Endothelial cell (in vitro differentiated cells): ENCODE measurements around the gene MANF. TPM values are rescaled to one million over a fixed set of nuclear protein-coding genes. Genes with fewer than 3 reads are reported as not detected.

ENCODE experiments used
- DNase-seq: peaks from one replicate; pipeline ENCODE4 v3.0.0; 2021; ENCODE audit warnings: low spot score
- H3K27ac Mint-ChIP-seq: one replicate; pipeline ENCODE4 v1.8.0; 2021; ENCODE audit warnings: mixed read lengths, inconsistent platforms; ENCODE audit not compliant: unreplicated experiment
- H3K27me3 Mint-ChIP-seq: one replicate; pipeline ENCODE4 v1.8.0; 2021; ENCODE audit warnings: mild to moderate bottlenecking, moderate library complexity, mixed read lengths, inconsistent platforms; ENCODE audit not compliant: unreplicated experiment
- H3K36me3 Mint-ChIP-seq: one replicate; pipeline ENCODE4 v1.8.0; 2021; ENCODE audit warnings: mild to moderate bottlenecking, low read depth, mixed read lengths, inconsistent platforms; ENCODE audit not compliant: unreplicated experiment
- H3K4me1 Mint-ChIP-seq: one replicate; pipeline ENCODE4 v1.8.0; 2021; ENCODE audit warnings: mild to moderate bottlenecking, mixed read lengths, inconsistent platforms; ENCODE audit not compliant: unreplicated experiment
- H3K4me3 Mint-ChIP-seq: one replicate; pipeline ENCODE4 v1.8.0; 2021; ENCODE audit warnings: mild to moderate bottlenecking, mixed read lengths, inconsistent platforms; ENCODE audit not compliant: unreplicated experiment
- H3K9me3 Mint-ChIP-seq: one replicate; pipeline ENCODE4 v1.8.0; 2021; ENCODE audit warnings: mixed read lengths, inconsistent platforms; ENCODE audit not compliant: unreplicated experiment
- total RNA-seq: library from RNA; stranded (reverse); fragmentation: NEBNext Ultra II Directional; extraction: Animal tissue kit (Norgen Biotek cat#: 25700); gene quantifications from one replicate; pipeline ENCODE4 v1.2.1, GENCODE V29; 2021; ENCODE audit not compliant: unreplicated experiment
- TF ChIP-seq, protein P1 (sequence below): fragments of 200-600 bp; sonication (generic); IDR thresholded peaks from one replicate; pipeline ENCODE4 v1.5.0; 2021; ENCODE audit warnings: antibody characterized with exemption; ENCODE audit not compliant: unreplicated experiment

The MANF gene
- total RNA-seq, 1 donor from 2014 or later: 131 TPM

DNA sequence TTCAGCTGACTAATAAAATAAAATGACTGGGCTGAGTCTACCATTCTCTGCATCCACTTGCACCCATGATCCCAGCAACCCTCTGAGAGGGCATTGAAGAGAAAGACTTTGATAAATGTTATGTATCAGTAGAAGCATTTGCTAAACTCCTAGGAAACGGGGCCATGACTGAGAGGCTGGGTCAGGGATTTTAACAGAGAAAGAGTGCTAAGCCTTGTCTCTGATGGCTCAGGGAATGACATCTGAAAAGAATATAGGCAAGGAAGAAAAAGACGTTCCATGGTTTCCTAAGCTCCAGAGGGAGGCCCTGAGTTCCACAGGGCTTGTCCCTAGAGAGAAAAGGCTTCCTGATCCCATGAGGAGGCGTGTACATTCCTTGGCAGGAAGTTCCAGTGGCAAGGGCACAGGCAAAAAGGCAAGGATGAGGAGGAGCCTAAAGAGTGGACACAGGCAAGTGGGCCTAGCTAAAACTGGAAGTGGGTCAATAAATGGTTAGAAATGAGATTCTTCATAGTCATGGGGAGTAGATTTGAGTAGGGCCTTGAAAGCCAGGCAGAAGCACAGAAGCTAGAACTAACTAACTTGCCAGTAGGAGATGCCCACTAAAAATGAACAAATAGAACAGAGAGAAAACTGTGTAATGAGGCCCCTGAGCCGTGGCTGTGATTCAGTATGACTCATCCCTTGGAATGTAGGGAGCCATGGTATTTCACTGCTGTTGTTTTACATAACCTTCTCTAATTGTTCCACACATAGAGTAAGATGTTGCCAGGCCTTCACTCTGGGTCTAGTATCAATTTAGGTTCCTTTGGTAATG is 44.9 kb upstream of the MANF start:
- Mint-ChIP-seq H3K36me3 (no peaks in the 10 kb centered on the region), H3K9me3 (no peaks in the 10 kb centered on the region), H3K4me3 (no peak overlapping the region), H3K4me1 (no peaks in the 10 kb centered on the region), H3K27ac (no peak overlapping the region), H3K27me3 (peaks cover 7% of the 10 kb centered on the region)
- TF ChIP-seq, protein P1, sequence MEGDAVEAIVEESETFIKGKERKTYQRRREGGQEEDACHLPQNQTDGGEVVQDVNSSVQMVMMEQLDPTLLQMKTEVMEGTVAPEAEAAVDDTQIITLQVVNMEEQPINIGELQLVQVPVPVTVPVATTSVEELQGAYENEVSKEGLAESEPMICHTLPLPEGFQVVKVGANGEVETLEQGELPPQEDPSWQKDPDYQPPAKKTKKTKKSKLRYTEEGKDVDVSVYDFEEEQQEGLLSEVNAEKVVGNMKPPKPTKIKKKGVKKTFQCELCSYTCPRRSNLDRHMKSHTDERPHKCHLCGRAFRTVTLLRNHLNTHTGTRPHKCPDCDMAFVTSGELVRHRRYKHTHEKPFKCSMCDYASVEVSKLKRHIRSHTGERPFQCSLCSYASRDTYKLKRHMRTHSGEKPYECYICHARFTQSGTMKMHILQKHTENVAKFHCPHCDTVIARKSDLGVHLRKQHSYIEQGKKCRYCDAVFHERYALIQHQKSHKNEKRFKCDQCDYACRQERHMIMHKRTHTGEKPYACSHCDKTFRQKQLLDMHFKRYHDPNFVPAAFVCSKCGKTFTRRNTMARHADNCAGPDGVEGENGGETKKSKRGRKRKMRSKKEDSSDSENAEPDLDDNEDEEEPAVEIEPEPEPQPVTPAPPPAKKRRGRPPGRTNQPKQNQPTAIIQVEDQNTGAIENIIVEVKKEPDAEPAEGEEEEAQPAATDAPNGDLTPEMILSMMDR: no peak
- no peak for DNase-seq

DNA sequence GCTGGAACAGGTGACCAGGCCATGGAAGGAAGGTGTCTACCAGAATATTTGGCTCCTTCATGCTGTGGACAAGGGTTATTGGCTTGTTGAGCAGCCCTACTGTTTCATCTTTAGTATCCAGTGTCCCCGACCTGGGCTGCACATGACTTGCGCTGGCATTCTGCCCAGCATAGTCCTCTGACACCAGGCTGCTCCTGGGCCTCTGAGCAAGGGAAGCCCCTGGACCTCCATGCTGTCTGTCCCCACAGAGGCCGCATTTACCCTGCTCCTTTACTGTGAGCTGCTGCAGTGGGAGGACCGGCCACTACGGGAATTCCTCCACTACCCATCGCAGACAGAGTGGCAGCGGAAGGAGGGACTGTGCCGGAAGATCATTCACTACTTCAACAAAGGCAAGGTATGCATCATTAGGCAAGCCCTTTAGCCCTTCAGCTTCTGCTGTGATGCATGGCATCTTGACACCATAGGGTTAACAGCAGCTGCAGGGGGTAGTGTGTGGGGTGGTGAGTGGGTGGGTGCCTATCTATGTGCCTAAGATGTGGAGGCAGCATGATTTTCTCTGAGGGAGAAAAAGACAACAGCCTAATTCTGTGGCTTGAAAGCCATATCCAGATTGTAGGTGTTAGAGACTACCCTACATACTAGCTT is 44.0 kb upstream of the MANF start:
- Mint-ChIP-seq H3K9me3 (no peaks in the 10 kb centered on the region), H3K4me3 (no peak overlapping the region), H3K36me3 (no peaks in the 10 kb centered on the region), H3K27me3 (peaks cover 7% of the 10 kb centered on the region), H3K4me1 (no peaks in the 10 kb centered on the region), H3K27ac (no peak overlapping the region)
- TF ChIP-seq, protein P1: no peak
- no peak for DNase-seq

DNA sequence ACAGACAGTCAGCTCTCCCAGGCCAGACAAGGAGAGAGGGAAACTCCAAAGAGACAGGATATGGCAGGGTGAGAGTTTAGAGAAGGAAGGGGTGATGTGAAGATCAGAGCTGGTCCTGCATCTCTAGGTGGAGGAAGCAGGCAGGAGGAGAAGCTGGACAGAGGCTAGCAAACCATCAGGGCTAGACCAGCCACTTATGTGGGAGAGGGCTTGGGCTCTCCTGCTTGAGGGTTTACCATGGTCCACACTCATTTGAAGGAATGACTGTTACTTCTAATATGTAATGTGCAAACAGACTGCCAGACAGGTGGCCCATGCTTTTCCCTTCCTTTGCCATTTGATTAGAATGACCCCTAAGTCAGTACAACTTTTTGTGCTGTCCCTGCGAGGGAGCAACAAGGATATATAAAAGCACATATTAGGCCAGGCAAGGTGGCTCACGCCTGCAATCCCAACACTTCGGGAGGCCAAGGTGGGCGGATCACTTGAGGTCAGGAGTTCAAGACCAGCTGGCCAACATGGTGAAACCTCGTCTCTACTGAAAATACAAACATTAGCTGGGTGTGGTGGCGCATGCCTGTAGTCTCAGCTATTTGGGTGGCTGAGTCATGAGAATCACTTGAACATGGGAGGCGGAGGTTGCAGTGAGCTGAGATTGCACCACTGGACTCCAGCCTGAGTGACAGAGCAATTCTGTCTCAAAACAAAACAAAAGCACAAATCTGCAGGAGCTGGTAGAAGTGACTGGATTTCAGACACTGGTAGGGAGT is 41.0 kb upstream of the MANF start:
- no peaks in the 10 kb centered on the region for H3K4me1 Mint-ChIP-seq
- no peak for DNase-seq
- no peak overlapping the region for H3K4me3 Mint-ChIP-seq
- H3K36me3 Mint-ChIP-seq: no peaks in the 10 kb centered on the region
- H3K27ac Mint-ChIP-seq: no peak overlapping the region
- TF ChIP-seq, protein P1: no peak
- no peaks in the 10 kb centered on the region for H3K9me3 Mint-ChIP-seq
- peaks cover 2% of the 10 kb centered on the region for H3K27me3 Mint-ChIP-seq

DNA sequence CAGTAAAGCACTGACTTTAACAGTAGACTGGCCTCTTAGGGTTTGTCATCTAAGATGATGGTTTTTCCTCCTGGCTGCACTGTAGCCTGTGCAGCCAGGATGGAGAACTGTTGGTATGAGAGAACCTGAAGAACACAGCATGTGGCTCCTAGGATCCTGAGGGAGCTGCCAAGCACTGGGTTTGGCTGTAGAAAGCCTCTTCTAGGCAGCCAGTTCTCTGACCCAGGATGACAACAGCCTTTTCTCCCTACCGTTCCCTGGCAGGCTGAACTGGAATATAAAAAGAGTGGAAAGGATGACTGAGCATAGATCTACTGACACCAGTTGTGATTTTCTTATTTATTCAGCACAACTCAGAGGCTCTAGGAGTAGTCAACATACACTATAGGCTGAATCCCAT is 34.3 kb upstream of the MANF start:
- H3K4me1 Mint-ChIP-seq: no peaks in the 10 kb centered on the region
- TF ChIP-seq, protein P1: no peak
- no peaks in the 10 kb centered on the region for H3K27me3 Mint-ChIP-seq
- no peaks in the 10 kb centered on the region for H3K9me3 Mint-ChIP-seq
- no peak overlapping the region for H3K4me3 Mint-ChIP-seq
- H3K36me3 Mint-ChIP-seq: no peaks in the 10 kb centered on the region
- H3K27ac Mint-ChIP-seq: no peak overlapping the region
- no peak for DNase-seq
